WTC11 (cell line): Measurements from ENCODE around the gene LRIG1. TPM values are rescaled to one million over a fixed set of nuclear protein-coding genes. Genes with fewer than 3 reads are reported as not detected.

ENCODE experiments used
- ATAC-seq: fragments of 200-7000 bp; cut with Tn5 transposase; 2 replicates; pipeline ENCODE4 v1.10.0; 2021; ENCODE audit warnings: mild to moderate bottlenecking, moderate library complexity
- CTCF ChIA-PET: fragments of 300-600 bp; sonication (Branson Sonifier 250); formaldehyde crosslinking; loops from one replicate; lab custom pipeline; 2021; ENCODE audit warnings: antibody characterized with exemption; lab: Charles Lee
- POLR2A ChIA-PET: fragments of 350-600 bp; sonication (Branson Sonifier 250); formaldehyde crosslinking; loops from one replicate; lab custom pipeline; 2021; ENCODE audit warnings: antibody characterized with exemption; lab: Charles Lee
- DNase-seq: peaks from one replicate; pipeline ENCODE4 v3.0.0; 2021; ENCODE audit warnings: low spot score
- H3K27ac Mint-ChIP-seq: 2 replicates; pipeline ENCODE4 v1.8.0; 2021; ENCODE audit warnings: mixed read lengths
- H3K27me3 Mint-ChIP-seq: 2 replicates; pipeline ENCODE4 v1.8.0; 2021; ENCODE audit warnings: low read depth, mild to moderate bottlenecking, moderate library complexity, mixed read lengths
- H3K36me3 Mint-ChIP-seq: 2 replicates; pipeline ENCODE4 v1.8.0; 2021; ENCODE audit warnings: mixed read lengths
- H3K4me1 Mint-ChIP-seq: 2 replicates; pipeline ENCODE4 v1.8.0; 2022; ENCODE audit warnings: mixed read lengths
- H3K4me3 Mint-ChIP-seq: 2 replicates; pipeline ENCODE4 v1.8.0; 2021; ENCODE audit warnings: mild to moderate bottlenecking, moderate library complexity, mixed read lengths
- H3K9me3 Mint-ChIP-seq: 2 replicates; pipeline ENCODE4 v1.8.0; 2021; ENCODE audit warnings: mixed read lengths
- E2F4 ChIP-seq: sonication (generic); formaldehyde crosslinking; IDR thresholded peaks from 2 replicates; pipeline ENCODE4 v1.8.1; 2022; ENCODE audit warnings: low read depth, mild to moderate bottlenecking, moderate library complexity, missing genetic modification reagents, borderline replicate concordance
- ELF4 ChIP-seq: sonication (generic); formaldehyde crosslinking; IDR thresholded peaks from 2 replicates; pipeline ENCODE4 v1.8.1; 2022; ENCODE audit warnings: low read depth, mild to moderate bottlenecking, moderate library complexity, missing genetic modification reagents
- EMX1 ChIP-seq: fragments of 250-450 bp; sonication (Bioruptor Pico); IDR thresholded peaks from 2 replicates; pipeline ENCODE4 v1.8.0; 2021; ENCODE audit warnings: mild to moderate bottlenecking
- ETV6 ChIP-seq: sonication (generic); formaldehyde crosslinking; IDR thresholded peaks from 2 replicates; pipeline ENCODE4 v1.8.1; 2022; ENCODE audit warnings: mild to moderate bottlenecking, missing genetic modification reagents
- GABPB1 ChIP-seq: sonication (generic); formaldehyde crosslinking; IDR thresholded peaks from 2 replicates; pipeline ENCODE4 v1.8.1; 2023; ENCODE audit warnings: mild to moderate bottlenecking, missing genetic modification reagents
- HMGXB4 ChIP-seq: sonication (generic); formaldehyde crosslinking; IDR thresholded peaks from 2 replicates; pipeline ENCODE4 v1.8.1; 2023; ENCODE audit warnings: mild to moderate bottlenecking, moderate library complexity, missing genetic modification reagents
- IRF2 ChIP-seq: sonication (generic); formaldehyde crosslinking; IDR thresholded peaks from 2 replicates; pipeline ENCODE4 v1.8.0; 2022; ENCODE audit warnings: low read depth, missing genetic modification reagents, borderline replicate concordance
- KAT7 ChIP-seq: sonication (generic); formaldehyde crosslinking; IDR thresholded peaks from 2 replicates; pipeline ENCODE4 v1.8.1; 2023; ENCODE audit warnings: missing genetic modification reagents, mild to moderate bottlenecking, borderline replicate concordance
- MLX ChIP-seq: sonication (generic); formaldehyde crosslinking; IDR thresholded peaks from 2 replicates; pipeline ENCODE4 v1.8.1; 2023; ENCODE audit warnings: mild to moderate bottlenecking, missing genetic modification reagents, moderate library complexity
- MYBL2 ChIP-seq: sonication (generic); formaldehyde crosslinking; IDR thresholded peaks from 2 replicates; pipeline ENCODE4 v1.8.1; 2023; ENCODE audit warnings: mild to moderate bottlenecking, moderate library complexity, missing genetic modification reagents
- RORB ChIP-seq: fragments of 250-450 bp; sonication (Bioruptor Pico); IDR thresholded peaks from 2 replicates; pipeline ENCODE4 v1.9.0; 2021; ENCODE audit warnings: mild to moderate bottlenecking
- SP1 ChIP-seq: sonication (generic); formaldehyde crosslinking; conservative IDR thresholded peaks from 2 replicates; pipeline ENCODE4 v1.8.1; 2022; ENCODE audit warnings: missing genetic modification reagents
- TEAD1 ChIP-seq: sonication (generic); formaldehyde crosslinking; IDR thresholded peaks from 2 replicates; pipeline ENCODE4 v1.8.0; 2022; ENCODE audit warnings: mild to moderate bottlenecking, missing genetic modification reagents
- TEAD4 ChIP-seq: sonication (generic); formaldehyde crosslinking; IDR thresholded peaks from 2 replicates; pipeline ENCODE4 v1.8.0; 2022; ENCODE audit warnings: mild to moderate bottlenecking, missing genetic modification reagents
- ZNF263 ChIP-seq: sonication (generic); formaldehyde crosslinking; IDR thresholded peaks from 2 replicates; pipeline ENCODE4 v1.8.1; 2022; ENCODE audit warnings: low read depth, mild to moderate bottlenecking, moderate library complexity, missing genetic modification reagents
- total RNA-seq: library from RNA; stranded (reverse); gene quantifications from 3 replicates; pipeline ENCODE4 v1.2.3, GENCODE V29; 2021
- TF ChIP-seq, protein P1 (sequence below): sonication (generic); formaldehyde crosslinking; IDR thresholded peaks from 2 replicates; pipeline ENCODE4 v1.8.0; 2022; ENCODE audit warnings: mild to moderate bottlenecking, missing genetic modification reagents
- TF ChIP-seq, protein P2 (sequence below): sonication (generic); formaldehyde crosslinking; IDR thresholded peaks from 2 replicates; pipeline ENCODE4 v1.8.1; 2022; ENCODE audit warnings: mild to moderate bottlenecking, moderate library complexity, missing genetic modification reagents
- TF ChIP-seq, protein P3 (sequence below): sonication (generic); formaldehyde crosslinking; IDR thresholded peaks from 2 replicates; pipeline ENCODE4 v1.8.1; 2023; ENCODE audit warnings: mild to moderate bottlenecking, missing genetic modification reagents, borderline replicate concordance
- TF ChIP-seq, protein P4 (sequence below): fragments of 250-450 bp; sonication (Bioruptor Pico); IDR thresholded peaks from 2 replicates; pipeline ENCODE4 v1.9.0; 2021; ENCODE audit warnings: mild to moderate bottlenecking

The LRIG1 gene
- total RNA-seq, 1 experiment from 2014 or later = 105 TPM

GRCh38 chr3:66353039-66353438 is 147.8 kb downstream of the LRIG1 start (continued):
- TF ChIP-seq, protein P1, sequence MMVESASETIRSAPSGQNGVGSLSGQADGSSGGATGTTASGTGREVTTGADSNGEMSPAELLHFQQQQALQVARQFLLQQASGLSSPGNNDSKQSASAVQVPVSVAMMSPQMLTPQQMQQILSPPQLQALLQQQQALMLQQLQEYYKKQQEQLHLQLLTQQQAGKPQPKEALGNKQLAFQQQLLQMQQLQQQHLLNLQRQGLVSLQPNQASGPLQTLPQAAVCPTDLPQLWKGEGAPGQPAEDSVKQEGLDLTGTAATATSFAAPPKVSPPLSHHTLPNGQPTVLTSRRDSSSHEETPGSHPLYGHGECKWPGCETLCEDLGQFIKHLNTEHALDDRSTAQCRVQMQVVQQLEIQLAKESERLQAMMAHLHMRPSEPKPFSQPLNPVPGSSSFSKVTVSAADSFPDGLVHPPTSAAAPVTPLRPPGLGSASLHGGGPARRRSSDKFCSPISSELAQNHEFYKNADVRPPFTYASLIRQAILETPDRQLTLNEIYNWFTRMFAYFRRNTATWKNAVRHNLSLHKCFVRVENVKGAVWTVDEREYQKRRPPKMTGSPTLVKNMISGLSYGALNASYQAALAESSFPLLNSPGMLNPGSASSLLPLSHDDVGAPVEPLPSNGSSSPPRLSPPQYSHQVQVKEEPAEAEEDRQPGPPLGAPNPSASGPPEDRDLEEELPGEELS = no peak
- TF ChIP-seq, all 79 proteins: peak for 0

GRCh38 chr3:66350601-66351000 is 150.2 kb downstream of the LRIG1 start:
- peaks cover 7% of the 10 kb centered on the region for H3K36me3 Mint-ChIP-seq
- no peak for DNase-seq
- CTCF ChIA-PET = no interaction called here

More at GRCh38 chr3:66350601-66351000, 150.2 kb downstream of the LRIG1 start:
- POLR2A ChIA-PET = no interaction called here
- Mint-ChIP-seq H3K4me3 (no peak overlapping the region), H3K4me1 (peaks cover 9% of the 10 kb centered on the region), H3K27me3 (no peaks in the 10 kb centered on the region), H3K27ac (no peak overlapping the region), H3K9me3 (peaks cover 5% of the 10 kb centered on the region)
- no peak for TF ChIP-seq ELF4 (CRISPR knock-in tag)
- TF ChIP-seq MYBL2 (CRISPR knock-in tag) = no peak
- TF ChIP-seq MLX = no peak
- TF ChIP-seq, protein P2, sequence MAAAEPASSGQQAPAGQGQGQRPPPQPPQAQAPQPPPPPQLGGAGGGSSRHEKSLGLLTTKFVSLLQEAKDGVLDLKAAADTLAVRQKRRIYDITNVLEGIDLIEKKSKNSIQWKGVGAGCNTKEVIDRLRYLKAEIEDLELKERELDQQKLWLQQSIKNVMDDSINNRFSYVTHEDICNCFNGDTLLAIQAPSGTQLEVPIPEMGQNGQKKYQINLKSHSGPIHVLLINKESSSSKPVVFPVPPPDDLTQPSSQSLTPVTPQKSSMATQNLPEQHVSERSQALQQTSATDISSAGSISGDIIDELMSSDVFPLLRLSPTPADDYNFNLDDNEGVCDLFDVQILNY (CRISPR knock-in tag) = no peak
- TF ChIP-seq TEAD4 (CRISPR knock-in tag) = no peak
- no peak for TF ChIP-seq TEAD1 (CRISPR knock-in tag)
- no peak for TF ChIP-seq GABPB1 (CRISPR knock-in tag)
- no peak for TF ChIP-seq EMX1 (CRISPR knock-in tag)
- TF ChIP-seq RORB (CRISPR knock-in tag) = no peak
- no peak for TF ChIP-seq SP1 (CRISPR knock-in tag)
- no peak for TF ChIP-seq ETV6 (CRISPR knock-in tag)
- no peak for TF ChIP-seq E2F4 (CRISPR knock-in tag)
- TF ChIP-seq, protein P3, sequence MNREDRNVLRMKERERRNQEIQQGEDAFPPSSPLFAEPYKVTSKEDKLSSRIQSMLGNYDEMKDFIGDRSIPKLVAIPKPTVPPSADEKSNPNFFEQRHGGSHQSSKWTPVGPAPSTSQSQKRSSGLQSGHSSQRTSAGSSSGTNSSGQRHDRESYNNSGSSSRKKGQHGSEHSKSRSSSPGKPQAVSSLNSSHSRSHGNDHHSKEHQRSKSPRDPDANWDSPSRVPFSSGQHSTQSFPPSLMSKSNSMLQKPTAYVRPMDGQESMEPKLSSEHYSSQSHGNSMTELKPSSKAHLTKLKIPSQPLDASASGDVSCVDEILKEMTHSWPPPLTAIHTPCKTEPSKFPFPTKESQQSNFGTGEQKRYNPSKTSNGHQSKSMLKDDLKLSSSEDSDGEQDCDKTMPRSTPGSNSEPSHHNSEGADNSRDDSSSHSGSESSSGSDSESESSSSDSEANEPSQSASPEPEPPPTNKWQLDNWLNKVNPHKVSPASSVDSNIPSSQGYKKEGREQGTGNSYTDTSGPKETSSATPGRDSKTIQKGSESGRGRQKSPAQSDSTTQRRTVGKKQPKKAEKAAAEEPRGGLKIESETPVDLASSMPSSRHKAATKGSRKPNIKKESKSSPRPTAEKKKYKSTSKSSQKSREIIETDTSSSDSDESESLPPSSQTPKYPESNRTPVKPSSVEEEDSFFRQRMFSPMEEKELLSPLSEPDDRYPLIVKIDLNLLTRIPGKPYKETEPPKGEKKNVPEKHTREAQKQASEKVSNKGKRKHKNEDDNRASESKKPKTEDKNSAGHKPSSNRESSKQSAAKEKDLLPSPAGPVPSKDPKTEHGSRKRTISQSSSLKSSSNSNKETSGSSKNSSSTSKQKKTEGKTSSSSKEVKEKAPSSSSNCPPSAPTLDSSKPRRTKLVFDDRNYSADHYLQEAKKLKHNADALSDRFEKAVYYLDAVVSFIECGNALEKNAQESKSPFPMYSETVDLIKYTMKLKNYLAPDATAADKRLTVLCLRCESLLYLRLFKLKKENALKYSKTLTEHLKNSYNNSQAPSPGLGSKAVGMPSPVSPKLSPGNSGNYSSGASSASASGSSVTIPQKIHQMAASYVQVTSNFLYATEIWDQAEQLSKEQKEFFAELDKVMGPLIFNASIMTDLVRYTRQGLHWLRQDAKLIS (CRISPR knock-in tag) = no peak
- no peak for TF ChIP-seq HMGXB4
- TF ChIP-seq IRF2 = no peak
- TF ChIP-seq, protein P4, sequence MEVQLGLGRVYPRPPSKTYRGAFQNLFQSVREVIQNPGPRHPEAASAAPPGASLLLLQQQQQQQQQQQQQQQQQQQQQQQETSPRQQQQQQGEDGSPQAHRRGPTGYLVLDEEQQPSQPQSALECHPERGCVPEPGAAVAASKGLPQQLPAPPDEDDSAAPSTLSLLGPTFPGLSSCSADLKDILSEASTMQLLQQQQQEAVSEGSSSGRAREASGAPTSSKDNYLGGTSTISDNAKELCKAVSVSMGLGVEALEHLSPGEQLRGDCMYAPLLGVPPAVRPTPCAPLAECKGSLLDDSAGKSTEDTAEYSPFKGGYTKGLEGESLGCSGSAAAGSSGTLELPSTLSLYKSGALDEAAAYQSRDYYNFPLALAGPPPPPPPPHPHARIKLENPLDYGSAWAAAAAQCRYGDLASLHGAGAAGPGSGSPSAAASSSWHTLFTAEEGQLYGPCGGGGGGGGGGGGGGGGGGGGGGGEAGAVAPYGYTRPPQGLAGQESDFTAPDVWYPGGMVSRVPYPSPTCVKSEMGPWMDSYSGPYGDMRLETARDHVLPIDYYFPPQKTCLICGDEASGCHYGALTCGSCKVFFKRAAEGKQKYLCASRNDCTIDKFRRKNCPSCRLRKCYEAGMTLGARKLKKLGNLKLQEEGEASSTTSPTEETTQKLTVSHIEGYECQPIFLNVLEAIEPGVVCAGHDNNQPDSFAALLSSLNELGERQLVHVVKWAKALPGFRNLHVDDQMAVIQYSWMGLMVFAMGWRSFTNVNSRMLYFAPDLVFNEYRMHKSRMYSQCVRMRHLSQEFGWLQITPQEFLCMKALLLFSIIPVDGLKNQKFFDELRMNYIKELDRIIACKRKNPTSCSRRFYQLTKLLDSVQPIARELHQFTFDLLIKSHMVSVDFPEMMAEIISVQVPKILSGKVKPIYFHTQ (CRISPR knock-in tag) = no peak
- no peak for TF ChIP-seq KAT7 (CRISPR knock-in tag)
- TF ChIP-seq ZNF263 (CRISPR knock-in tag) = no peak
- TF ChIP-seq, all 79 proteins: peak for 0
- no peak for ATAC-seq
